Heart right ventricle (tissue), 16 donors: ENCODE measurements around the gene NEK11. TPM values are rescaled to one million over a fixed set of nuclear protein-coding genes. Genes with fewer than 3 reads are reported as not detected.

Source experiments
- ATAC-seq, 8 donors: fragments of 200-7000 bp; cut with Tn5 transposase; one replicate each; pipeline ENCODE4 v1.9.1; 2020; ENCODE audit warnings: mild to moderate bottlenecking in 8 of 8, moderate library complexity in 8 of 8, moderate number of reproducible peaks in 1 of 8
- DNase-seq, 2 donors: peaks; one replicate each; pipeline ENCODE4 v3.0.0-alpha.2; 2020
- H3K27ac ChIP-seq, 10 donors: fragments of 200-600 bp; sonication (generic) in 2 of 10; one replicate each; pipeline versions ENCODE4 v1.5.0 to v1.8.0; 2020 to 2022; ENCODE audit warnings: mild to moderate bottlenecking in 3 of 10
- H3K27me3 ChIP-seq, 7 donors: fragments of 200-600 bp; one replicate each; pipeline ENCODE4 v1.8.0; 2021 to 2022; ENCODE audit warnings: mild to moderate bottlenecking in 2 of 7
- H3K36me3 ChIP-seq, 9 donors: fragments of 200-600 bp; sonication (generic) in 1 of 9; one replicate each; pipeline versions ENCODE4 v1.5.0 to v1.8.0; 2020 to 2022; ENCODE audit warnings: mild to moderate bottlenecking in 2 of 9
- H3K4me1 ChIP-seq, 9 donors: fragments of 200-600 bp; sonication (generic) in 1 of 9; one replicate each; pipeline versions ENCODE4 v1.5.0 to v1.8.0; 2020 to 2022; ENCODE audit warnings: mild to moderate bottlenecking in 4 of 9
- H3K4me3 ChIP-seq, 10 donors: fragments of 200-600 bp; sonication (generic) in 2 of 10; one replicate each; pipeline versions ENCODE4 v1.5.0 to v1.8.0; 2020 to 2022; ENCODE audit warnings: mild to moderate bottlenecking in 7 of 10, moderate library complexity in 2 of 10
- H3K9me3 ChIP-seq, 11 donors: fragments of 200-600 bp in 10 of 11; sonication (generic) in 2 of 11; one replicate each; pipeline versions ENCODE4 v1.5.0 to v1.8.0; 2013 to 2022; ENCODE audit warnings: mild to moderate bottlenecking in 2 of 11, control low read depth in 1 of 11, moderate library complexity in 1 of 11
- CTCF ChIP-seq, 9 donors: fragments of 200-600 bp; sonication (generic) in 2 of 9; IDR thresholded peaks; one replicate each; pipeline versions ENCODE4 v1.5.0 to v1.8.0; 2021 to 2022; ENCODE audit warnings: antibody characterized with exemption in 9 of 9, mild to moderate bottlenecking in 5 of 9, moderate library complexity in 1 of 9
- WGBS, 2 donors: extraction: QIAGEN DNeasy Blood & Tissue Kit; methylation state at CpG; one replicate each; pipeline ENCODE4 v1.1.7; 2013; ENCODE audit warnings: inconsistent platforms in 1 of 2; 5-methylcytosine and 5-hydroxymethylcytosine counted together
- intact Hi-C, 10 donors: fragments of 100-400 bp; cut with DNase I; formaldehyde crosslinking; loops; one replicate each; pipeline versions ENCODE4 v1.11.1 to v1.14.2; 2022
- long read RNA-seq, 3 donors: library from polyadenylated mRNA; unstranded; transcript quantifications; one replicate each; pipeline ENCODE4 v2.0.0, GENCODE V29; 2020 to 2021
- polyA plus RNA-seq, 2 donors: library from polyadenylated mRNA; stranded (reverse); fragments of 200-250 nt; gene quantifications; one replicate each; pipeline ENCODE4 v1.2.3, GENCODE V29; 2013
- total RNA-seq, 10 donors: library from RNA; stranded (reverse); fragmentation: NEBNext Ultra II Directional in 3 of 10; extraction: Animal tissue kit (Norgen Biotek cat#: 25700) in 3 of 10; gene quantifications; one replicate each; pipeline versions ENCODE4 v1.2.1 to v1.2.4, GENCODE V29; 2021 to 2023
- donor health status: Arrhythmogenic right ventricular cardiomyopathy.
- donor health status: ischemic (EF 13 %, LVEDD 7.1; RV severe dilation, severe dysfunction).
- donor health status: healthy with polysubstance abuse.
- donor health status: DM: no; HTN: yes; CAD: no.
- donor health status: DM: no; HTN: no; CAD: no.
- donor health status: ischemic (EF 25% LVEDD 6.9; RV normal size, moderate dysfunction).
- donor health status: ischemic (EF 25% LVEDD 5.7; RV mildly dilated, moderate dysfunction).
- donor health status: healthy.
- donor health status: DM: yes; HTN: yes; CAD: no.
- donor health status: Ischemic cardiomyopathy.
- donor health status: ischemic (EF 35%, LVEDD 5.7; RV mildly dilated, moderate dysfunction).
- donor health status: nonischemic (EF 11% LVEDD 7.7; RV severe dilation, severe dysfunction).
- donor health status: DM: yes; HTN: yes; CAD: no.
- donor health status: PGD.
- donor health status: ischemic (EF 29% LVEDD 5.4; RV normal size, mild dysfunction).
- donor health status: nonischemic (EF 23%, LVEDD 6.1; RV moderate dilation, normal function).

The NEK11 gene
- 1 to 10 TPM; 1.3 to 3.7 (median 2.1) TPM for total RNA-seq
- 1 to 10 TPM in 1 of 2 donors, under 1 TPM in 1; 0.88 to 1.0 TPM for polyA plus RNA-seq
- long read RNA-seq, donor 1, partial matches to known transcripts: 0 of 5 reads
- long read RNA-seq, donor 1, other reads (novel, unspliced or antisense): 4 of 5 reads
- long read RNA-seq, donor 2, partial matches to known transcripts: 0 of 5 reads
- long read RNA-seq, donor 2, other reads (novel, unspliced or antisense): 3 of 5 reads
- long read RNA-seq, donor 3, partial matches to known transcripts: 0 of 5 reads
- long read RNA-seq, donor 3, other reads (novel, unspliced or antisense): 4 of 5 reads

GRCh38 chr3:131026321-131027151 is at the start of gene NEK11, which contains the start of gene ASTE1:
NEK11 (plus strand) TSS chr3:131026877; CDS start chr3:131029709, 2,832 bp downstream.
ASTE1 (minus strand) TSS chr3:131026825; CDS start chr3:131025306, 1,519 bp downstream.
- ATAC-seq (peak; percentile 99 to 100 (median 99)), DNase-seq (peak; percentile 89 to 91)
- peak within 1 kb of the TSS; percentile 26 to 86 (median 75) for H3K4me3 ChIP-seq
- no peak for TF ChIP-seq CTCF (IDR thresholded peaks at IDR 0.05)
- H3K27me3 ChIP-seq: no peaks in the 10 kb centered on the region
- peak within 1 kb of the TSS in 9 of 10 donors; percentile 62 to 94 (median 89) for H3K27ac ChIP-seq
- WGBS, 2 donors: 1% methylated on average over 56 of the region's 56 CpGs
- peaks cover 0 to 29% (median 4%) of the 10 kb centered on the region in 9 donors for H3K36me3 ChIP-seq
- intact Hi-C loops: loop anchor here in 4 of 10 donors (10.0 kb wide), 3 partner anchors 272 to 478 kb away; partner anchors contain the start of gene MRPL3 (in 1 of the 4)
- no peaks in the 10 kb centered on the region for H3K9me3 ChIP-seq
- H3K4me1 ChIP-seq: peaks cover 0 to 52% (median 39%) of the 10 kb centered on the region in 9 donors

GRCh38 chr3:130979117-130979516 is 47.6 kb upstream of the NEK11 start:
- Histone ChIP-seq H3K27me3 (no peaks in the 10 kb centered on the region), H3K9me3 (no peaks in the 10 kb centered on the region), H3K36me3 (peaks cover 0 to 98% (median 17%) of the 10 kb centered on the region in 9 donors), H3K27ac (no peak overlapping the region), H3K4me3 (no peak overlapping the region), H3K4me1 (peaks cover 0 to 5% (median 0%) of the 10 kb centered on the region in 9 donors)
- intact Hi-C loops: no loop called here
- WGBS, 2 donors: 95 to 97% methylated on average over 2 of the region's 2 CpGs
- no peak for TF ChIP-seq CTCF (IDR thresholded peaks at IDR 0.05)
- ATAC-seq: no peak
- DNase-seq: no peak

GRCh38 chr3:130981469-130981868 is 45.2 kb upstream of the NEK11 start:
- 92 to 95% methylated on average over 2 of the region's 2 CpGs for WGBS, 2 donors
- Histone ChIP-seq H3K4me3 (no peak overlapping the region), H3K27ac (no peak overlapping the region), H3K4me1 (peaks cover 0 to 5% (median 0%) of the 10 kb centered on the region in 9 donors), H3K9me3 (no peaks in the 10 kb centered on the region), H3K27me3 (no peaks in the 10 kb centered on the region), H3K36me3 (peaks cover 0 to 79% (median 21%) of the 10 kb centered on the region in 9 donors)
- no peak for TF ChIP-seq CTCF (IDR thresholded peaks at IDR 0.05)
- no peak for DNase-seq
- no peak for ATAC-seq
- intact Hi-C loops: no loop called here

- WGBS, 2 donors: 60 to 67% methylated on average over 5 of the region's 5 CpGs
- no peak for TF ChIP-seq CTCF (IDR thresholded peaks at IDR 0.05)
- Histone ChIP-seq H3K27ac (no peak overlapping the region), H3K4me3 (no peak overlapping the region), H3K27me3 (no peaks in the 10 kb centered on the region), H3K4me1 (no peaks in the 10 kb centered on the region), H3K9me3 (no peaks in the 10 kb centered on the region), H3K36me3 (peaks cover 0 to 60% (median 22%) of the 10 kb centered on the region in 9 donors)
- ATAC-seq: no peak
- intact Hi-C loops: no loop called here
- DNase-seq: no peak
Observed at GRCh38 chr3:130990282-130990681, 36.4 kb upstream of the NEK11 start.
